Body of pancreas (tissue), 4 donors: ENCODE data around the gene RGS14. TPM values are rescaled to one million over a fixed set of nuclear protein-coding genes. Genes with fewer than 3 reads are reported as not detected.

Source experiments
- ATAC-seq: fragments of 150-250 bp; one replicate; pipeline ENCODE4 v1.9.1; 2016
- DNase-seq, 4 donors: peaks; one replicate each; pipeline ENCODE4 v3.0.0-alpha.2; 2019
- H3K27ac ChIP-seq, 4 donors: fragments of 200-600 bp; sonication (generic); 1 replicate in 3 of 4; 2 replicates in 1 of 4; pipeline versions ENCODE4 v1.5.1 to v1.6.1; 2016 to 2019; ENCODE audit warnings: mild to moderate bottlenecking in 1 of 4, mixed read lengths in 1 of 4, moderate library complexity in 1 of 4
- H3K27me3 ChIP-seq, 2 donors: fragments of 200-600 bp; sonication (generic); one replicate each; pipeline ENCODE4 v1.6.0; 2016; ENCODE audit warnings: mild to moderate bottlenecking in 1 of 2
- H3K36me3 ChIP-seq, 2 donors: fragments of 200-600 bp; sonication (generic); replicated peaks in 1 of 2; 2 replicates each; pipeline ENCODE4 v1.5.1; 2016; ENCODE audit warnings: low read depth in 2 of 2; ENCODE audit not compliant: insufficient read depth in 1 of 2
- H3K4me1 ChIP-seq: fragments of 200-600 bp; sonication (generic); one replicate; pipeline ENCODE4 v1.6.0; 2016
- H3K4me3 ChIP-seq, 2 donors: fragments of 200-600 bp; sonication (generic); 1 replicate in 1 of 2; 2 replicates in 1 of 2; pipeline ENCODE4 v1.5.1; 2016 to 2019
- H3K9me3 ChIP-seq, 3 donors: fragments of 200-600 bp; sonication (generic); 1 replicate in 2 of 3; 2 replicates in 1 of 3; pipeline ENCODE4 v1.5.1; 2016
- CTCF ChIP-seq, 7 experiments: fragments of 450-650 bp in 4 of 7; fragments of 200-600 bp in 3 of 7; sonication (generic) in 3 of 7; IDR thresholded peaks; one replicate each; pipeline ENCODE4 v1.5.1; 2016 to 2019; ENCODE audit warnings: antibody characterized with exemption in 7 of 7
- POLR2A ChIP-seq, 3 donors: fragments of 450-650 bp; IDR thresholded peaks; one replicate each; pipeline ENCODE4 v1.6.1; 2016; ENCODE audit warnings: antibody characterized with exemption in 3 of 3, mild to moderate bottlenecking in 2 of 3
- WGBS, 2 donors: methylation state at CpG; one replicate each; pipeline ENCODE4 v1.1.5; 2017; 5-methylcytosine and 5-hydroxymethylcytosine counted together
- intact Hi-C: fragments of 100-400 bp; cut with DNase I; formaldehyde crosslinking; loops from one replicate; pipeline ENCODE4 v1.15.1; 2023
- total RNA-seq, 2 donors: library from RNA; depleted of rRNA; stranded (reverse); fragments of >200 nt; gene quantifications; one replicate each; pipeline ENCODE4 v1.1.0, GENCODE V29; 2016

Gene RGS14
- total RNA-seq, 2 donors from 2014 or later, result 15.0 to 39.2 TPM

GRCh38 chr5:177393206-177393765 is 35.6 kb downstream of the RGS14 start:
- no peak for DNase-seq
- Histone ChIP-seq H3K4me3 (no peak overlapping the region), H3K27me3 (no peaks in the 10 kb centered on the region), H3K27ac (no peak overlapping the region), H3K9me3 (no peaks in the 10 kb centered on the region), H3K4me1 (no peaks in the 10 kb centered on the region), H3K36me3 (no peaks in the 10 kb centered on the region)
- ATAC-seq, result no peak
- WGBS, 2 donors, result 50 to 63% methylated on average over 1 of the region's 1 CpG
- no peak for TF ChIP-seq POLR2A (IDR thresholded peaks at IDR 0.05)
- no peak for TF ChIP-seq CTCF (IDR thresholded peaks at IDR 0.05)
- intact Hi-C loops, result no loop called here

GRCh38 chr5:177393990-177394389 is 36.3 kb downstream of the RGS14 start:
- TF ChIP-seq POLR2A (IDR thresholded peaks at IDR 0.05), result no peak
- TF ChIP-seq CTCF (IDR thresholded peaks at IDR 0.05), result no peak
- 0 to 56% methylated on average over 1 to 5 of the region's 5 CpGs for WGBS, 2 donors

GRCh38 chr5:177396078-177396477 is 38.4 kb downstream of the RGS14 start:
- H3K27me3 ChIP-seq, result peaks cover 0 to 18% of the 10 kb centered on the region in 2 donors
- H3K36me3 ChIP-seq, result no peaks in the 10 kb centered on the region
- no peaks in the 10 kb centered on the region for H3K9me3 ChIP-seq
- 37 to 56% methylated on average over 5 to 8 of the region's 8 CpGs for WGBS, 2 donors
- DNase-seq (no peak), ATAC-seq (no peak)
- H3K27ac ChIP-seq, result no peak overlapping the region
- intact Hi-C loops, result loop anchor here (5.0 kb wide), 1 partner anchor 56 kb away; no protein-coding TSS in a partner anchor
- H3K4me3 ChIP-seq, result no peak overlapping the region
- peaks cover 8% of the 10 kb centered on the region for H3K4me1 ChIP-seq
- TF ChIP-seq CTCF (IDR thresholded peaks at IDR 0.05) (no peak), POLR2A (IDR thresholded peaks at IDR 0.05) (no peak)

More at GRCh38 chr5:177393990-177394389, 36.3 kb downstream of the RGS14 start:
- Histone ChIP-seq H3K36me3 (no peaks in the 10 kb centered on the region), H3K27me3 (no peaks in the 10 kb centered on the region), H3K4me1 (no peaks in the 10 kb centered on the region), H3K4me3 (no peak overlapping the region), H3K27ac (no peak overlapping the region), H3K9me3 (no peaks in the 10 kb centered on the region)
- DNase-seq (no peak), ATAC-seq (no peak)
- intact Hi-C loops, result no loop called here

GRCh38 chr5:177396807-177397206 is 39.1 kb downstream of the RGS14 start:
- no peak for ATAC-seq
- Histone ChIP-seq H3K9me3 (no peaks in the 10 kb centered on the region), H3K36me3 (no peaks in the 10 kb centered on the region), H3K27ac (no peak overlapping the region), H3K4me3 (no peak overlapping the region), H3K4me1 (peaks cover 8% of the 10 kb centered on the region), H3K27me3 (peaks cover 0 to 18% of the 10 kb centered on the region in 2 donors)
- WGBS, 2 donors, result 65 to 67% methylated on average over 9 to 10 of the region's 10 CpGs
- intact Hi-C loops, result loop anchor here (5.0 kb wide), 1 partner anchor 55 kb away; no protein-coding TSS in a partner anchor
- TF ChIP-seq POLR2A (IDR thresholded peaks at IDR 0.05), result no peak
- TF ChIP-seq CTCF (IDR thresholded peaks at IDR 0.05), result no peak
- no peak for DNase-seq

GRCh38 chr5:177397875-177398390 is 40.2 kb downstream of the RGS14 start:
- Histone ChIP-seq H3K27ac (no peak overlapping the region), H3K27me3 (peaks cover 0 to 18% of the 10 kb centered on the region in 2 donors), H3K36me3 (no peaks in the 10 kb centered on the region), H3K9me3 (no peaks in the 10 kb centered on the region), H3K4me1 (peaks cover 16% of the 10 kb centered on the region), H3K4me3 (no peak overlapping the region)
- no peak for DNase-seq
- no peak for TF ChIP-seq POLR2A (IDR thresholded peaks at IDR 0.05)
- no peak for TF ChIP-seq CTCF (IDR thresholded peaks at IDR 0.05)
- intact Hi-C loops, result loop anchor here (5.0 kb wide), 1 partner anchor 54 kb away; no protein-coding TSS in a partner anchor
- 79 to 90% methylated on average over 11 to 16 of the region's 16 CpGs for WGBS, 2 donors
- ATAC-seq, result no peak
